Left ventricle myocardium superior (tissue), 1 donor: Measurements from ENCODE around the gene NUP93. TPM values are rescaled to one million over a fixed set of nuclear protein-coding genes. Genes with fewer than 3 reads are reported as not detected.
"Not testable (repeated sequence)": the region's sequence is repeated elsewhere in the genome, so short reads cannot be mapped to it uniquely, and the experiment has no call there.

Source experiments
- ATAC-seq: fragments of 200-7000 bp; cut with Tn5 transposase; one replicate; pipeline ENCODE4 v1.9.1; 2020; ENCODE audit warnings: mild to moderate bottlenecking, moderate library complexity
- DNase-seq: peaks from one replicate; pipeline ENCODE4 v3.0.0-alpha.2; 2020
- intact Hi-C: fragments of 100-400 bp; cut with micrococcal nuclease; formaldehyde crosslinking; loops from one replicate; pipeline ENCODE4 v1.11.0; 2022
- total RNA-seq: library from RNA; stranded (reverse); fragmentation: NEBNext Ultra II Directional; extraction: Animal tissue kit (Norgen Biotek cat#: 25700); gene quantifications from one replicate; pipeline ENCODE4 v1.2.1, GENCODE V29; 2021
- donor health status: DM: no; HTN: yes; CAD: no; lungs with severe emphysema.

NUP93 gene
- total RNA-seq, 1 donor from 2014 or later: 26.2 TPM

DNA sequence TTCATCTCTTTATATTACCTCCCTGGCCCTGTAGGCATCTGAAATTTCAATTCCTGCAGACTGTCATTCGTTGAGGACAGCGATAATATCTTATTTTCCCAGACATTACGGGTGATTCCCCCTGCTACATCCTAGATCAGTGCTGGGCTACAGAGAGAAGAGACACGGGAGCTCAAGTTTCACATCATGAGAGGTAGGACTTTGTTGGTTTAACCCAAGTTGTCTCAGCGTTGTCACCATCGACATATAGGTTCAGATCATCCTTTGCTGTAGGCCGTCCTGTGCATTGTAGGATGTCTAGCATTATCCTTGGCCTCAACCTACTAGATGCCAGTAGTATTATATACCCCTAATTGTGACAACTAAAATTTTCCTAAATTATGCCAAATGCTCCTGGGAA lies 28.4 kb upstream of the NUP93 start:
- intact Hi-C loops: loop anchor here (10.0 kb wide), 1 partner anchor 187 kb away; no protein-coding TSS in a partner anchor
- ATAC-seq: peak; percentile 10
- DNase-seq: no peak

DNA sequence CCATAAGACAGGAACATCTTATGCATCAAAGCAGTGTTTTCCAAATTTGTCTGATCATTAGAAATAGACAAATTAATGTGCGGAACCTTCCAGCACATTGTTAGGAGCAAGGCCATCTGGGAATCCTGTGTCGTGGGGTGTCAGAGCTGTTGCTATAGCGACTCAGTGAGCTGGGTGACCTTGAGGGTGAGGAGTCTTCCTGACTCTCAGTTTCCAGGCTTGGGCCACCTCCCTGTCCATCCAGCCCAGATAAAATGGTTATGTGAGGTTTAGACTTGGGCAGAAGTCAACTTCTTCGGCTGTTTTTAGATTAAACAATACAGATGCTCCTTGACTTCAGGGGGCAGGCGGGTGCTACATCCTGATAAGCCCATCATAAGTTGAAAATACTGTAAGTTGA lies 27.1 kb upstream of the NUP93 start:
- intact Hi-C loops: loop anchor here (10.0 kb wide), 1 partner anchor 188 kb away; no protein-coding TSS in a partner anchor
- DNase-seq (no peak), ATAC-seq (no peak)

DNA sequence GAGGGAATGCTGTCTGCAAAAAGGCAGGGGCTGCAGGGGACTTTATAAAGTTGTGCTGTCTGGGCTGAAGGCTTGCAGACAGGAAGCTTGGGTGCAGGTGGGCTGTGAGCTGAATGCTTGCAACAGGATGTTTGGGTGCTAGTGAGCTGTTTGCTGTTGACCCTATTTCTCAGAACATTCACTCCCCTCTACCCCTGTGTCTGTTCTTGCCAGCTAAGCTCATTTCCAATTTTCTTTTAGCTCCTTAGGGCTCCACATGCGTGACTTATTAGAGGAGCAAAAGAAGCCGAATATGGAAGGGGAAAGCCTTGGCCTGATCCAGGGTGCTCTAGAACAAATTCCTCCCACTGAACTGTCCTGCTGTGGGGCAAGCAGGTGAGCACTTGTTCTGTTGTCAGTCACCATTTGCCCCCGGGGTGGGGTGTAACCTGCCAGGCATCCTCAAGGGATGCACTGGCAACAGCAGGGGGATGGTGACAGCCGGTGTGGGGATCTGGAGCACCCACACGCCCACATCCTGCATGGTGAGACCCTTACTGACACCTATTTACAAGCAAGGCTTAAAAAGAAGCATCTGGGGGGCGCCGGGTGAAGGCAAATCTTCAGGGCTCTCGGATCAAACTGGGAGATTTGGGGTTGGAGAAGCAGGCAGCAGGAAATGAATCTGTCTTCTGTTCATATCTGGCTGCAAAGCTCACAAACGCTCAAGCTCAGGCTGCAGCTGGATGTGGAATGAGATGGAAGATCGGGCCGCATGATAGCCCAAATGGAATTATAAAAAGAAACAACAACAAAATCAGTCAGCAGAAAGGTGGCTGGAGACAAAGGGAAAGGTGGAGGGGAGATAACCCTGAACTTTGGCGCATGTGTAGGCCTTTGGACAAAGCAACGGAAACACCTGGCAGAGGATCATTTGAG lies 21.1 kb upstream of the NUP93 start:
- ATAC-seq: no peak
- no peak for DNase-seq
- intact Hi-C loops: loop anchor here (10.0 kb wide), 1 partner anchor 194 kb away; no protein-coding TSS in a partner anchor

DNA sequence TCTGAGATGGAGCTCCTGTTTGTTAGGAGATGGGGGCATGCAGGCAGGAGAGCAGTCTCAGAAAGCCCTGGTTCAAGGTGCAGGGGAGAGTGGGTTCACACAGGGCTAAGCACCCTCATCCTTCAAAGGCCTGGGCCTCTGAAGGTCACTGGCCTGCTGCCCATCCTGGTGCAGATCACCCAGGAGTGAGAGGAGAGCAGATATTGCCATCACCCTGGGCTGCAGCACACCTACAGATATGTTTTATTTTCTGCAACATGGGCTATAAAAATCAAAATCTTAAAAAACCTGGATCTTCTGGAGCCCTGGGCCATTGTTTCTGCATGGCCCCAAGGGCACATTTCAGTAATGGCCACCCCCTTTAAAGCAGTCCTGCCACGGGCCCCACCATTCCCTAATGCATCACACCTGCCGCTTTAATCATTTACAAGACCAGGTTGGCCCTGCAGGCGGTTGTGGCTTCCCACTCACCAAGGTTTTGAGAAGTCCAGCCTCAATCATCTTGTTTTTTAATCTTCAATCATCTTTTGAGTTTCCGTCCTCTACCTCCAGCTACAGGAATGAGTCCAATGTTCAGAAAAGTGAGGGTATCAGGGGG lies 20.4 kb upstream of the NUP93 start:
- intact Hi-C loops: loop anchor here (10.0 kb wide), 1 partner anchor 195 kb away; no protein-coding TSS in a partner anchor
- DNase-seq (no peak), ATAC-seq (no peak)

DNA sequence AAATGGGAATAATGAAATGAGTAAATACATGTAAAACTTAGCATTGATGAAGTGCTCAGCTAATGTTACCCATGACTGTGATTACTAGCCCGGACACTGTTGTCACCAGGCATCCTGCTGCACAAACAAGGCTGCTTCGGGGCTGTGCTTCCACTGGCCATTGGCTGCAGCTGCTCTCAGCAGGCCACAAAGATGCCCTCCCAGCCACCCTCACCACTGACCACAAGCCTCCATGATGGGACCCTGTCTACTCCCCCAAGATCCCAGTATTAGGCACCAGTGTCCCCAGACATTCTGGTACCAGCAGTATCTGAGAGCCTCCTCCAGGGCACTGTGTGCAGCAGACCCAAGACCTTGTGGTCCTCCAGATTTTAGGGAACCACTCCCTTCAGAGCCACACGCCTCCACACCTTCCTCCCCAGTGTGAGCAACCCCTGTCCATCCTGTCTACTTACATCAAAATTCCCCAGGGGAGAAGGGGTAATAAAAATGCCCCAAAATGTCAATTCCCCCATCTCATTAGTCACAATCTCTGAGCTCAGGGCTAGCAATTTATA lies 19.7 kb upstream of the NUP93 start:
- intact Hi-C loops: no loop called here
- ATAC-seq (no peak), DNase-seq (no peak)

DNA sequence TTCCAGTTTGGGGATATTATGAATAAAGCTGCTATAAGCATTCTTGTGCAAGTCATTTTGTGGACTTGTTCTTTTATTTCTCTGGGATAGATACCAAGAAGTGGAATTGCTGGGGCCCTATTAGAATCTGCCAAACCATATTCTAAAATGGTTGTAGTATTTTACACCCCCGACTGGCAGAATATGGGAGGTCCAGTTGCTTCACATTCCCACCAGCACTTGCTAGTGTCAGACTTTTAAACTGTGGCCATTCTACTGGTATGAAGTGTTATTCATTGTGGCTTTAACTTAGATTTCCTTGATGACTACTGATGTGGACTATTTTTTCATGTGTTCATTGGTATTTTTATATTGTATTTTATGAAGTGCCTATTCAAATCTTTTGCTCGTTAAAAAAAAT lies 18.1 kb upstream of the NUP93 start:
- no peak for DNase-seq
- intact Hi-C loops: no loop called here
- ATAC-seq: no peak

DNA sequence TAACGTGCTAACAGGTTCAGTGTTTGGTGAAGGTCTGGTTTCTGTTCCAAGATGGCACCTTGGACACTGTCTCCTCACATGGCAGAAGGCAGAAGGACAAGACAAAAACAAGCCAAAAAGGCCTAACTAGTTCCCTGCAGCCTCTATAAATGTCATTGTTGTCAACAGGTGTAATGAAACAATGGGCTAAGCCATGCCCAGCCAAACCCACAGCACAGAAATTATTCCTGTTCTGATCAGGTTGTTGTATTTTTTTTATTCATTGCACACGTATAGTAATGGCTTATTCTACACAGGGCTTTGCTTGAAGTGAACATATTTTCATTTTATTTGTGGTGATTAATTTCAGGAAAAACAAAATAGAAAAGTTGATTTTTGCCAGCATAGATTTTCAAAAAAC lies 16.1 kb upstream of the NUP93 start:
- intact Hi-C loops: no loop called here
- ATAC-seq (no peak), DNase-seq (no peak)

DNA sequence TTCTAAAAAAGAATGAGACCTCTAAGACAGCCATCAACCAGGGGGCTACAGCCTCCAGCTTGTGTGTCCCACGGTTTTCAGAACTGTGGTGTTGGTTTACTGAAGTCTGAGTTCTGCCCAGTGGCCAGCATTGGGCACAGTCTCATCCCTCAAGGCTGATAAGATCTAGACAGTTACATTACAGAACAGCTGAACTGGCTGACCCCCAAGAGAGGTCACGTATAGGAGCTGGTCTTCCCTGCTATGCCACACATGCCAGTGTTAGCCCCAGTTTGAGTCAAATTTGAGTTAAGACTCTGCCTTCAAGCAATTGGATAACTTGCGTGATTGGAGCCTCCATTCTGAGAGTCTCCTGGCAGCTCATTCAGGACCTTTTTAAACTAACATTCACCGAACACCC lies 14.8 kb upstream of the NUP93 start:
- no peak for DNase-seq
- intact Hi-C loops: no loop called here
- ATAC-seq: no peak

DNA sequence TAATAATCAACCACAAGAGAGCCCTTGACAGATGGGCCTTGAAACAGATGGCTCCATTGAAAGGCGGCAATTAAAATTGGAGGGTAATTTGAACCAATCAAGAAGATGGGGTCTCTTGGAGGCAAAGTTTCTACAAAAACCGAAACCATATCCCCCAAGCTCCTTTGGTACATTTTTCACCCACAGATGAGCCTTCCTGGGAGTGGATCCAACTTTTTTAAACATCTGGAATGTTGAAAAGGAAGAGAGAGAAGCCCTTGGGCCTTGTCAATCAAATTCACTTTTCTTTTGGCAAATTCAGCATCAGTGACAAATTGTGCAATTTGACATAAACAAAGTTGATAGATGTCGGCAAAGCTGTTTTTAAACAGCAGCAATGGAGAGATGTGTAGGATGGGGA lies 13.2 kb upstream of the NUP93 start:
- intact Hi-C loops: no loop called here
- DNase-seq (no peak), ATAC-seq (no peak)

DNA sequence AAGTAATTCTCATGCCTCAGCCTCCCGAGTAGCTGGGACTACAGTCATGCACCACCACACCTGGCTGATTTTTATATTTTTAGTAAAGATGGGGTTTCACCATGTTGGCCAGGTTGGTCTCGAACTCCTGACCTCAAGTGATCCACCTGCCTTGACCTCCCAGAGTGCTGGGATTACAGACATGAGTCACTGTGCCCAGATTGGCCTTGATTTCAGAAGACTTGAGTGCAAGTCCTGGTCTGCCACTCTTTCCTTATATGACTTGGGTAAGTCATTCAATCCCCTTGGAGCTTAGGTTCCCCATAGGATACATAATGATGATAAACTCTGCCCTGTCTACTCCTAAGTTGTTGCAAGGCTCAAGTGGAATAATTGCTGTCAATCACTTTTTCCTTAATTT lies 12.4 kb upstream of the NUP93 start:
- DNase-seq, ATAC-seq, intact Hi-C loops: not testable (repeated sequence)

DNA sequence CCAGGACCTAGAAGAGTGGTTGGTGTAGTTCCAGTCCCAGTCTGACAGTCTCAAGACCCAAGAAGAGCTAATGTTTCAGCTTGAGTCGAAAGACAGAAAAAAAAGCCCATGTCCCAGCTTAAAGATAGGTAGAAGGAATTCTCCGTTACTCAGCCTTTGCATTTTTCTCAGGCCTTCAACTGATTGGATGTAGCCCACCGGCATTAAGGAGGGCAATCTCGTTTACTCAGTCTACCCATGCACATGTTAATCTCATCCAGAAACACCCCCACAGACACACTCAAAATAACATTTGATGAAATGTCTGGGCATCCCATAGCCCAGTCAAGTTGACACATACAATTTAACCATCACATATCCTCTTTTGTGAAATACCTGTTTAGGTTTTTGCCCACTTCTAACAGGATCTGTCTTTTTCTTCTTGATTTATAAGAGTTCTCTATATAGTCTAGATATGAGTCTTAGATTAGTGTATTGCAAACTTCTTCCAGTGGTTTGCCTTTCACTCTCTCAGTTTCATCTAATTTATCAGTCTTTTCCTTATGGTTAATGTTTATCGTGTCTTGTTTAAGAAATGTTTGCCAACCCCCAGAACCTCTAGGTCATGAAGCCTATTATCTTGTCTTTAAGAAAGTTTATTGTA lies 7.6 kb upstream of the NUP93 start:
- ATAC-seq: no peak
- DNase-seq: no peak
- intact Hi-C loops: no loop called here

DNA sequence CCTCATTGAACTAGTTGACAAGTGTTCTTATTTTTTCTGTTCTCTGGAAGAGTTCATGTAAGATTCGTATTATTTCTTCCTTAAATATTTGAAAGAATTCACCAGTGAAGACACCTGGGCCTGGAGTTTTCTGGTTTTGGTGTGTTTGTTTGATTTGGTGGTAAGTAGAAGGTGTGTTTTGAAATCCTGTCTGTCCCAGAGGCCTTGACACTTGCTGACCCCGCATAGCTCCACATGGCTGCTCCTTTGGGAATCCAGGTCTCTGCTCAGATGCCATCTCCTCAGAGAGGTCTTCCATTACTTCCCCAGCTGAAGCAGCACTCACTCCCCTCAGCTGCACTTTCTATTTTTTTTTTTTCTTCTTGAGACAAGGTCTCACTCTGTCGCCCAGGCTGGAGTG lies 5.7 kb upstream of the NUP93 start:
- DNase-seq: no peak
- intact Hi-C loops: no loop called here
- ATAC-seq: no peak

DNA sequence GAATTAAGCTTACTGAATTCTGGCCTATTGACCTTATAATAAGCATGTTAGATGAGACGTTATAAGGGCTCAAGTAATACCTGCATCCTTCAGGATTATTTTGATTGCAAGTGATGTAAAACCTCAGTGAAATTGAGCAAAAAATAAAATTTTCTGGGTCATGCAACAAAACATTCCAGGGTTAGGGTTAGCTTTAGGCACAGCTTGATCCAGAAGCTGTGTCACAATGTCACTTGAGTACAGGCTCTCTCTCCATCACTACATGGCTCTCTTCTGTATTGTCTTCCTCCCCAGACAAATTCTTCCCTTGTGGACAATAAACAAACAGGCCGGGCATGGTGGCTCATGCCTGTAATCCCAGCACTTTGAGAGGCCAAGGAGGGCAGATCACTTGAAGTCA lies 3.6 kb upstream of the NUP93 start:
- ATAC-seq (no peak), DNase-seq (no peak)
- intact Hi-C loops: no loop called here

DNA sequence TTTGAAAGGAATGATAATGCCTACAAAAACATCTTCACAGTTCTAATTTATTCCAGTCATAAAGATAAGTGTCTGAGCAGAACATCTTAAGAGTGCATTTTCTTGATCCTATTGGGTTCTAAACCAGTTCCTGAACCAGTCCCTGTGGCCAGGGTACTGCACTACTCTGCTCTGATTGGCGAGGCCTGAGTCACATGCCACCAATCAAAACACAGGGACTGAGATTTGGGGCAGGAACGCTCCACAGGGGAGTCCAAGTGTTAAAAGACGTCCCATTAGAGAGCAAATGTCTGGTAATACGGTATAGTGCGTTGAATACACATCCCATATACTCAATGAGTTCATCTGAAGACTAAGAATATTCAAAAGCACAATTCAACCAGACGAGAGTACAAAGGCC lies 3.0 kb upstream of the NUP93 start:
- intact Hi-C loops: no loop called here
- no peak for DNase-seq
- no peak for ATAC-seq

DNA sequence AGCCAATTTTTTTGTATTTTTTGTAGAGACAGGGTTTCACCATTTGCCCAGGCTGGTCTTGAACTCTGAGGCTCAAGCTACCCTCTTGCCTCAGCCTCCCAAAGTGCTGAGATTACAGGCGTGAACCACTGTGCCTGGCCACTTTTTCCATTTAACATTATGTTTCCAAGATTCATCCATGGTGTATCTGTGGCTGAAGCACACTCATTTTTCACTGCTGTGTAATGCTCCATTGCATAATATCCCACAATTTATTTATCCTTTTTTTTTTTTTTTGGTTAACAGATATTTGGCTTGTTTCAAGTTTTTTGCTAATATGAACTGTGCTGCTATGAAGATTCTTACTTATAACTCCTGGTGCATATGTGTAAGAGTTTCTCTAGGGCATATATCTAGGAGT lies 1.9 kb upstream of the NUP93 start:
- no peak for DNase-seq
- no peak for ATAC-seq
- intact Hi-C loops: no loop called here

DNA sequence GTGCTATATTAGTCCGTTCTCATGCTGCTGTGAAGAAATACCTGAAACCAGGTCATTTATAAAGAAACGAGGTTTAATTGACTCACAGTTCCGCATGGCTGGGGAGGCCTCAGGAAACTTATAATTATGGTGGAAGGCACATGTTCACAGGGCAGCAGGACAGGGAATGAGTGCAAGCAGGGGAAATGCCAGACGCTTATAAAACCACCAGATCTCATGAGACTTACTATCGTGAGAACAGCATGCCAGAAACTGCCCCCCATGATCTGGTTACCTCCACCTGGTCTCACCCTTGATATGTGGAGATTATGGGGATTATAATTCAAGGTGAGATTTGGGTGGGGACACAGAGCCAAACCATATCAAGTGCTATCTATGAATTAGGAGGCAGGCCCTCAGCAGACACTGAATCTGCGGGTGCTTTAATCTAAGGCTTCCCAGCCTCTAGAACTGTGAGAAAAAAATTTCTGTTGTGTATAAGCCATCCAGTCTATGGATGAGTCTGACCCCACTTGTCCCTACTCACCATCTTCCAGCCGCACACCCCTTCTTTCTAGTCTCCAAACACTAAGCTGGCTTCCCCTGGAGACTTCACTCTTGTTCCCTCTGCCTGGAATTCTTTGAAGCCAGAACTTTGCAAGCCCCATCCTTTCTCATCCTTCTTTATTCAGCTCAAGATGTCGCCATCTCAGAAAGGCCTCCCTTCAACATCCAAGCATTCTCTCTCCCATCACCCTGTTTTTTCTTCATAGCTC lies 772 bp upstream of the NUP93 start:
- intact Hi-C loops: no loop called here
- ATAC-seq (peak; percentile 25), DNase-seq (no peak)

DNA sequence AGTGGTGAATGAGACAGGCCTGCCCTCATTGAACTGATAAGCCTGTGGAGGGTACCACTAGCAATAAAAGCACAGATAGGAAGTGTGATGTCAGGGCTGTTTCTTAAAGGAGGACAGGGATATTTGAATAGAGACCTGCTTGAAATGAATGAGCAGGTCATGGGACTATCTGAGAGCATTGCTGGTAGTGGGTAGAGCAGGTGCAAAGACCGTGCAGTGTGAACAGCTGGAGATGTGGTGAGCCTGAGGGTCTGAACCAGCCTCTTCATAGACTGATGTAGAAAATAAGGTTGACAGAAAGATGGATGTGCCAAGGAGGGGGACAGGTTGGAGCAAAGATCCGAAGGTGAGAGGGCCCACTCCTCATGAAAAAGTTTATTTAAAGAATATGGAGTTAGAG lies 2.4 kb downstream of the NUP93 start:
- intact Hi-C loops: no loop called here
- ATAC-seq: no peak

DNA sequence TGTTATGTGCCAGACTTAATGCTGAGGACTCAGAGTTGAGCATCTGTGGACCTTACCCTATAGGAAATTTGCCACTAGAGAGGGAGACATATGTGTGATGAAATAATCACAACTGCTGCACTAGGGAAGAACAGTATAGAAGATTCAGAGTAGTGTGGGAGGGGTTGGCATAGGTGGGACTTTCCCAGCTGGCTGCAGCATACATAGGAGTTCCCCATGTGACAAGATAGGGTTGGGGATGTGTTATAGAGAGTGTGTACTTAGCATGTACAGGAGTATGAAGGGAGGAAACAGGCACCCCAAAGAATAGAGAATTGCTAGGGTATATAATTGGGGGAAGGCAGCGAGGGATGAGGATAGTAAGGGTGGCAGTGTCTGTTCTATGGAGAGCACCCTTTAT lies 2.9 kb downstream of the NUP93 start:
- intact Hi-C loops: no loop called here
- ATAC-seq: no peak
- DNase-seq: no peak

More for the DNA sequence above, 2.4 kb downstream of the NUP93 start:
- DNase-seq: no peak

DNA sequence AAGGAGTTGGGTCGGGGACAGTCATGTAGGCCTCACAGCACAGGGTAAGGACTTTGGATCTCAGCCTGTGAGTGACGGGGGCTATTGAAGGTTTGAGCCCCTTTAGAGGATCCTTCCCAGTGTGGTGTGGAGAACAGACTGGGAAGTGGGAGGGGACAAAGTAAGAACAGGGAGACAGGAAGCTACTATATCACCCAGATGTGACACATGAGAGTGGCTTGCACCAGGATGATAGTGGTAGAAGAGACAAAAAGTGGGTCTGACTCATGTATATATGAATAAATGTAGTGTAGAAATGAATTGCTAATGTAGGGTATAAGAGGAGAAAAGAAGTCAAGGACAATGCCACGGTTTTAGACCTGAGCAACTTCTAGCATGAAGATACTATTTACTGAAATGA lies 4.5 kb downstream of the NUP93 start:
- no peak for ATAC-seq
- DNase-seq: no peak
- intact Hi-C loops: no loop called here
